ENCODE data around the gene TPX2.
A peak's percentile ranks its signal among the peaks of the same experiment; 100 is the strongest.
"Not testable (repeated sequence)": the region's sequence is repeated elsewhere in the genome, so short reads cannot be mapped to it uniquely, and the experiment has no call there.

The TPX2 gene

GRCh38 chr20:31719644-31720485 lies 19.2 kb upstream of the TPX2 start:
- no peak for DNase-seq (ENCODE audit: low read depth in 2 of 2)

- DNase-seq (ENCODE audit: low read depth in 2 of 2) = no peak
Measured at GRCh38 chr20:31720486-31721407, 18.3 kb upstream of the TPX2 start.

GRCh38 chr20:31721408-31722256 lies 17.5 kb upstream of the TPX2 start:
- DNase-seq (ENCODE audit: low read depth in 2 of 2) = no peak

- DNase-seq (ENCODE audit: low read depth in 2 of 2) = peak; percentile 64 to 81
Measured at GRCh38 chr20:31722257-31723068, 16.6 kb upstream of the TPX2 start, which contains the start of gene BCL2L1. BCL2L1 (minus strand) TSS chr20:31722868; CDS start chr20:31722218, 650 bp downstream.

GRCh38 chr20:31723069-31723318 lies 16.1 kb upstream of the TPX2 start:
- no peak for DNase-seq (ENCODE audit: low read depth in 2 of 2)

GRCh38 chr20:31723319-31724078 lies 15.6 kb upstream of the TPX2 start:
- peak; percentile 96 to 98 for DNase-seq (ENCODE audit: low read depth in 2 of 2)

GRCh38 chr20:31731321-31731717 lies 7.8 kb upstream of the TPX2 start:
- no peak for DNase-seq (ENCODE audit: low read depth in 2 of 2)

GRCh38 chr20:31739550-31739977 lies 474 bp downstream of the TPX2 start:
- no peak for DNase-seq (ENCODE audit: low read depth in 2 of 2)

GRCh38 chr20:31740208-31740607 lies 1.1 kb downstream of the TPX2 start:
- DNase-seq (ENCODE audit: low read depth in 2 of 2) = no peak

GRCh38 chr20:31740656-31741323 lies 1.7 kb downstream of the TPX2 start:
- no peak for DNase-seq (ENCODE audit: low read depth in 2 of 2)

GRCh38 chr20:31746068-31746878 lies 7.2 kb downstream of the TPX2 start:
- no peak for DNase-seq (ENCODE audit: low read depth in 2 of 2)

GRCh38 chr20:31747028-31747427 lies 7.9 kb downstream of the TPX2 start:
- not testable (repeated sequence) for DNase-seq (ENCODE audit: low read depth in 2 of 2)

GRCh38 chr20:31747640-31748039 lies 8.6 kb downstream of the TPX2 start:
- DNase-seq (ENCODE audit: low read depth in 2 of 2) = no peak

GRCh38 chr20:31749223-31749622 lies 10.1 kb downstream of the TPX2 start:
- DNase-seq (ENCODE audit: low read depth in 2 of 2) = no peak

GRCh38 chr20:31751126-31751525 lies 12.0 kb downstream of the TPX2 start:
- DNase-seq (ENCODE audit: low read depth in 2 of 2) = no peak

GRCh38 chr20:31757254-31757653 lies 18.2 kb downstream of the TPX2 start:
- no peak for DNase-seq (ENCODE audit: low read depth in 2 of 2)

- no peak for DNase-seq (ENCODE audit: low read depth in 2 of 2)
Measured at GRCh38 chr20:31758521-31758920, 19.4 kb downstream of the TPX2 start.

GRCh38 chr20:31758991-31759390 lies 19.9 kb downstream of the TPX2 start:
- no peak for DNase-seq (ENCODE audit: low read depth in 2 of 2)
